SK-N-MC (cell line): Measurements from ENCODE around the gene CLASRP.

Source experiments
- DNase-seq: peaks from one replicate; pipeline ENCODE4 v3.0.0-alpha.2; 2011; ENCODE audit warnings: low read depth, low spot score
- H3K27ac ChIP-seq: fragments of 200-600 bp; sonication (generic); 2 replicates; pipeline ENCODE4 v1.5.1; 2016; ENCODE audit warnings: mixed run types
- H3K36me3 ChIP-seq: fragments of 200-600 bp; sonication (generic); 2 replicates; pipeline ENCODE4 v1.6.1; 2017; ENCODE audit warnings: antibody characterized with exemption, low read length, mixed read lengths; ENCODE audit not compliant: insufficient read depth
- H3K4me3 ChIP-seq: fragments of 200-600 bp; sonication (generic); 2 replicates; pipeline ENCODE4 v1.5.1; 2016
- H3K9ac ChIP-seq: fragments of 200-600 bp; sonication (generic); 2 replicates; pipeline ENCODE4 v1.8.0; 2017; ENCODE audit warnings: mixed run types, mixed read lengths; ENCODE audit not compliant: insufficient read length
- H3K9me3 ChIP-seq: fragments of 200-600 bp; sonication (generic); 2 replicates; pipeline ENCODE4 v1.6.1; 2017; ENCODE audit warnings: low read depth, mild to moderate bottlenecking, antibody characterized with exemption, low read length, moderate library complexity, mixed read lengths
- EZH2 ChIP-seq: fragments of 200-600 bp; sonication (generic); IDR thresholded peaks from one replicate; pipeline ENCODE4 v1.6.1; 2017; ENCODE audit warnings: antibody characterized with exemption
- FOXP2 ChIP-seq: optimal IDR thresholded peaks from 2 replicates; pipeline ENCODE3; 2011; ENCODE audit warnings: mild to moderate bottlenecking, moderate library complexity; ENCODE audit not compliant: insufficient read depth; ENCODE audit errors: extremely low read length, control extremely low read depth
- POLR2AphosphoS5 ChIP-seq: IDR thresholded peaks from 2 replicates; pipeline ENCODE4 v1.6.1; 2012; ENCODE audit warnings: mild to moderate bottlenecking, low read depth, low read length, borderline replicate concordance

CLASRP gene

DNA sequence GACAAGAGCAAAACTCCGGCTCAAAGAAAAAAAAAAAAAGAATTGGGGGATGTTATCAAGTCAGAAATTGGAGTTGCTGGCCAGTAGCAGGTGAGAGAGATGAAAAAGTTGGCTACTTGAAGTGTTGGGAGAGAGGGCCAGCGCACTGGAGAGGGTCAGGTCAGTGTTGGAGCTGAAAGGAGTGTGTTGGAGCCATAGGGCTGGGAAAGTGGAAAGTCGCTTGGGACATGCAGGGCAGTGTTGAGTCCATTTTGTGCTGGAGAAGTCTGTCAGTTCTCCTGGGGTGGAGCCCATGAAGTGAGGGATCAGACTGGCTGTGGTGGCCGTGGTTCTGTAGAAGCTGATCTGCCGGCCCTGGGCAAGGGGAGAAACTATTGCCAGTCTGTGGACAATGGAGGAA lies 55.9 kb downstream of the CLASRP start:
- Histone ChIP-seq H3K9ac (peak overlapping the region; percentile 20), H3K27ac (no peak overlapping the region), H3K36me3 (peaks cover 18% of the 10 kb centered on the region), H3K9me3 (no peaks in the 10 kb centered on the region), H3K4me3 (peak overlapping the region; percentile 91; the same call in 1 of the 2 replicates)
- TF ChIP-seq POLR2AphosphoS5 (no peak), EZH2 (no peak), FOXP2 (no peak)
- DNase-seq: no peak

DNA sequence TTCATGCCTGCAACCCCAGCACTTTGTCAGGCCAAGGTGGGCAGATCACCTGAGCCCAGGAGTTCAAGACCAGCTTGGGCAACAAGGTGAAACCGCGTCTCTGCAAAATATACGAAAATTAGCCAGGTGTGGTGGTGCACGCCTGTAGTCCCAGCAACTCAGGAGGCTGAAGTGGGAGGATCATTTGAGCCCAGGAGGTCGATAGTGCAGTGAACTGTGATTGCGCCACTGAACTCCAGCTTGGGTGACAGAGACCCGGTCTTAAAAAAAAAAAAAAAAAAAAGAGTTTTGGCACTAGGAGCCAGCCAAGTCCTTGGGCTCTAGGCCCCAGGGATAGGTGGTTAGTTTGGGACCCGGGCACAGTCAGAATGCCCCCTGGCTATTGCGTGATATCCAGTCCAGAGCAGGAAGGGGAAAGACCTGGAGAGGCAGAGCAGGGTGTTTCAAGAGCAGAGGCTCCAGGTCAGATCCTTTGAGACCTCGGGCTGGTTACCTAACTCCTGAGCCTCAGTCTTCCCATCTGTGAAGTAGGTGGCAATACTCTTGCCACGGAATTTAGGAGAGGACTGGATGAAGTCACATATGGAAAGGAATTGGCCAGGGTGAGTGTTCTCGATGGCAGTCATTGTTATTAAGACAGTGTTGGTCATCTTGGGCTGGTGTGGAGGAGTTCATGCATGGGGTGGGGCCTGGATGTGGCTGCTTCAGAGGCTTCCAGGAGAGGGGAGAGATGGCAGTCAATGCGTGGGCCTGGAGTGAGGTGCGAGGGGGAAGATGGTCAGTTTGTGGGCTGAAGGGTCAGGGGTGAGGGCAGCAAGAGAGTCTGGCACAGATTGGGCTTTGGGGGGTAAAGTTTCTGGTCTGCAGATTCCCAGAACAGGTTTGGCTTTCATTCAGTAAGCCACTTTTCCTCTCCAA lies 56.9 kb downstream of the CLASRP start:
- H3K36me3 ChIP-seq: peaks cover 14% of the 10 kb centered on the region
- H3K9me3 ChIP-seq: no peaks in the 10 kb centered on the region
- no peak overlapping the region for H3K27ac ChIP-seq
- no peak for DNase-seq
- no peak overlapping the region for H3K9ac ChIP-seq
- no peak for TF ChIP-seq FOXP2
- TF ChIP-seq EZH2: no peak
- no peak for TF ChIP-seq POLR2AphosphoS5
- H3K4me3 ChIP-seq: no peak overlapping the region

DNA sequence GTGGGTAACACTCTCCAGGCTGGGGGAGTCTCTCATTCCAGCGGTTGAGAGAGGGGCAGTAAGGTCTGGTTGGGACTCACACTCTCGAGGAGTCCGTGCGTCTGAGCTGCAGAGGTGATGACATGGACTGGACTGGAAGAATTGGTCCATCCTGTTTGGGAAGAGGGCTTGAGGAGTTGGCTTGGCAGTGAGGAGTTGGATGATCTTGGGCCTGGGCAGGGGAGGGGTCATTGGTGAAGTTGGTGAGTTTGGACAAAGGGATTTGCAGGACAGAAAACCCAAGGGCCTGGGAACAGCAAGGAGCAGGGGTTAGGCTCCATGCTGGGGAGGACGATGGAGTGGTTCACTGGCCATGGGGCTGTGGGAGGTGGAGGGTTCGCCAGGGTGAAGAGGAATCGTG lies 57.9 kb downstream of the CLASRP start:
- peaks cover 7% of the 10 kb centered on the region; the same call in 1 of the 2 replicates for H3K36me3 ChIP-seq
- H3K9me3 ChIP-seq: no peaks in the 10 kb centered on the region
- no peak overlapping the region for H3K27ac ChIP-seq
- no peak overlapping the region for H3K9ac ChIP-seq
- TF ChIP-seq FOXP2 (no peak), POLR2AphosphoS5 (no peak)
- no peak overlapping the region for H3K4me3 ChIP-seq
- DNase-seq: no peak

DNA sequence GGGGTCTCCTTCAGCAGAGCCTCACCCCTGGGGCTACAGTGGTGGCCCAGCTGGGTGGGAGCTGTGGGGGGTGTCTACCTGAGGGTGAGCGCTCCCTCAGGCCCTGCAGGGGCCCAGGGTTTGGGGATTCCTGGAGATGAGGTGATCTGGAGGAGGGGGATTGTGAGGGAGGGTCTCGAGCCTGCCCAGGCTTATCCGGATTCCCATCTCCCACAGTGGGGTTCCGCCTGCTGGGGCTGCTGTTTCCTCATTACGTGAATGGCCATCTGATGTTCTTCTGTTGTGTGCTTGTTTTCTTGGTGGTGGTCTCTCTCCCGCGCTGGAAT lies 58.6 kb downstream of the CLASRP start:
- no peaks in the 10 kb centered on the region for H3K9me3 ChIP-seq
- no peak overlapping the region for H3K27ac ChIP-seq
- no peak overlapping the region for H3K9ac ChIP-seq
- TF ChIP-seq FOXP2: no peak
- TF ChIP-seq POLR2AphosphoS5: no peak
- no peak for TF ChIP-seq EZH2
- H3K36me3 ChIP-seq: peaks cover 7% of the 10 kb centered on the region; the same call in 1 of the 2 replicates
- no peak overlapping the region for H3K4me3 ChIP-seq
- DNase-seq: no peak

DNA sequence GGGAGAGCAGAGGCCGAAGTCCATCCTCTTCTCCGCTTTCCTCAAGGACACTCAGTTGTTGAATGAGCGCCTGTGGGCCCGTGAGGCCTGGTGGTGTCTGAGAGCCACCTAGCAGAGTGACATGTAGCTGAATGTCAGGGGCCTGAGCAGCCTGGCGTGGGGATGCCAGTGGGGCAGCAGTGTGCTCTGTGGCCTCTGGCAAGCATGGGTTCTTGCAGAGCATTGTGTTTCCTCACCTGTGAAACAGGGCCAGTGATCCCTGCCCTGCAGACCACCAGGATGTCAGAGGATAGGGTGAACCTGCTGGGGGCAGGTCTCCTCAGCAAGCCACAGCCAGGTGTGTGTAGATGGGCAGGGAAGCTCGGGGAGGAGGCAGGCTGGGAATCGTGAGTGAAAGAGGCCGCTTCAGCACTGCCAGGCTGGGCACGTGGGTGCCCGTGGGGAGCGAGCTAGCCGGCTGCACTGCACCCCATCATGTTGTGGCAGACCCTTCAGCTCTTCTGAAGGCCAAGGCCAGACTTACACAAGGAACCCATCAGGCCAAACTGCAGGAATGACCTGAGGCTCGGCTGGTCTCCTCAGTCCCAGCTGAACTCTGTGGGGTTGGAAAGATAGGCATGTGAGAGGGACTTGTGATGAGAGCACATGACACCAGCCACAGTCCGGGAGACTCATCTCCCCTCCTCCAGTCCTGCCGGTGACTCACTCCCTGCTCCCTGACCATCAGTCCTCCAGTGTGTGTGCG lies 59.1 kb downstream of the CLASRP start:
- Histone ChIP-seq H3K9ac (no peak overlapping the region), H3K27ac (no peak overlapping the region), H3K36me3 (peaks cover 7% of the 10 kb centered on the region; the same call in 1 of the 2 replicates), H3K4me3 (no peak overlapping the region; the same call in 1 of the 2 replicates), H3K9me3 (no peaks in the 10 kb centered on the region)
- TF ChIP-seq EZH2: no peak
- TF ChIP-seq POLR2AphosphoS5: no peak
- no peak for TF ChIP-seq FOXP2
- DNase-seq: no peak

DNA sequence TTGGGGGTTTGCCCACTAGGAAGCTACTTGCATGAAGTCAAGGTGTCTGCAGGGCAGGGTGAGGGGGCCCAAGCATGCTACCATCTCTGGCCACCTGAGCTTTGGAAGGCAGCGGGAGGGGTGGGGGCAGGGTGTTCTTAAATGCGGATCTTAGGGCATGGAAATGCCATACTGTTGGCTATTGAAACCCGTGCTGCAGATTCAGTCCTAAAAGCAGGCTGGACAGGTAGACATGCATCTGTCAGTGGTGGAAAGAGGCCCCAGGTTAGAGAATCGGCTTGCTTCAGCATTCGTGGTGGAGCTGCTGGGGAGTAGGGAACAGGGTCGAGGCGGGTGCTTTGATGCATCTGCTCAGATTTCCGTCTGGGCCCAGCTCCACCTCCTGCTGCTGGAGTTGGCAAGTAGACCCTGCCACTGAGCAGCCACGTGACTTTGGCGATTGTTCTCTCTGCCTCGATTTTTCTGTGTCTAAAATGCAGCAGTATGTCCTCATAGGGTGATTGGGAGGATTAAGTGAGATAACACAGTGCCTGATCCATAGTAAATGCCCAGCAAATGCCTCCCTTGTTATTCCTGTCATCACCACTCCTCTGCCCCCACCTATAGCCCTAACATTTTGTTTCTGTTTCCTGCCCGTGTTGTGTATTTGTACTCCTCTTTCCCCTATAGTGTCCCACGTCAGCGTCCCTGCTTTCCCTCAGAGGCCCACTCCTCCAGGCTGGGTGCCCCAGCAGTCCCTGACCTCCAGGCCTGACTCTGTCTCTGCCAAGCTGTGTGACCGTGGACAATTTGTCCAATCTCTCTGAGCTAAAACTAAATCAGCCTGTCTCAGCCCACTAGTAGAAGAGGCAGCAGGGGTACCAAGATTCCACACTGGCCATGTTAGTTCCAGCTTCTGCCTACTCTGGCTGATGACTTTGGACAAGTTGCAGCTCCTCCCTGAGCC lies 59.9 kb downstream of the CLASRP start:
- no peak overlapping the region; the same call in 1 of the 2 replicates for H3K4me3 ChIP-seq
- TF ChIP-seq FOXP2 (no peak), EZH2 (no peak), POLR2AphosphoS5 (no peak)
- H3K36me3 ChIP-seq: peaks cover 7% of the 10 kb centered on the region; the same call in 1 of the 2 replicates
- no peaks in the 10 kb centered on the region for H3K9me3 ChIP-seq
- no peak for DNase-seq
- 0 out of 2 replicates have a peak overlapping the region, but pooled peaks have one; percentile 9 for H3K27ac ChIP-seq
- H3K9ac ChIP-seq: no peak overlapping the region

DNA sequence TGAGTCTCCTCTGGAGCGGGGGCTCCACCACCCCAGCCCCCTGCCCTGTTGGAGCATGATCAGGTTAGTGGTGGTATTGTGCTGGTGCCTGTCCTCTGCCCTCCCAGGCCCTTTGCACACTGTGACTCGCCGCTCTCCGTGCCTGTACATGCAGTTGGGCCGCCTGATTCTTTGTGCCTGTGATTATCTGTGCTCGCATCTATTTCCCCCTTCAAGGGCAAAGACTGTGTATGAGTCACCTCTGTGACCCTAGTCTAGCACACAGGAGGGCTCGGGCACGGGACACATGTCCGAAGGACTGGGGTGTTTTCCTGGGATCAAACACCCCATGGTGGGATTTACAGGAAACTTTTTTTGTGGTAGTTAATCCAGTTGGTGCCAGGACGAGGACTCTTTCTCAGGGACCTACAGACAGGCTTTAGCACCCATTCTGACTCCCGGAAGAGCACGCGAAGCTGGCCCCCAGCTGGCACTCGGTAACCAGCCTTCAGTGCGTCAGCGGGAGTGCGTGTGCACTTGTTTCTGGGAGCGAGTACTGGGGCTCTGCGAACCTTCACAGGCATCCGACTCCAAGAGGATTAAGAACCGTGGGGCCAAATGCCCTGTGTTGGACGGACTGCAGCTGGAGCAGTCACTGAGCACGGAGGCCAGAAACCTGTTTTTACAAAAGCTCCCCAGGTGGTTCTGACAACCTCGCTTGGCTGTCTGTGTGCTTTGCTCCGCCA lies 60.8 kb downstream of the CLASRP start:
- 0 out of 2 replicates have a peak overlapping the region, but pooled peaks have one; percentile 9 for H3K27ac ChIP-seq
- H3K36me3 ChIP-seq: peaks cover 7% of the 10 kb centered on the region; the same call in 1 of the 2 replicates
- H3K9me3 ChIP-seq: no peaks in the 10 kb centered on the region
- DNase-seq: no peak
- TF ChIP-seq POLR2AphosphoS5 (no peak), EZH2 (no peak), FOXP2 (no peak)
- H3K4me3 ChIP-seq: no peak overlapping the region
- H3K9ac ChIP-seq: no peak overlapping the region
